Vagina (tissue), 2 donors: Measurements from ENCODE around the gene TSC2. TPM values are rescaled to one million over a fixed set of nuclear protein-coding genes. Genes with fewer than 3 reads are reported as not detected.
"Not testable (repeated sequence)": the region's sequence is repeated elsewhere in the genome, so short reads cannot be mapped to it uniquely, and the experiment has no call there.

Experiments
- DNase-seq, 2 donors: peaks; one replicate each; pipeline ENCODE4 v3.0.0-alpha.2; 2017; ENCODE audit errors: extremely low spot score in 2 of 2
- H3K27ac ChIP-seq: fragments of 200-600 bp; sonication (generic); one replicate; pipeline ENCODE4 v1.5.1; 2019
- H3K27me3 ChIP-seq: fragments of 200-600 bp; sonication (generic); one replicate; pipeline ENCODE4 v1.5.1; 2019
- H3K36me3 ChIP-seq, 2 donors: fragments of 200-600 bp; sonication (generic); one replicate each; pipeline ENCODE4 v1.5.1; 2017 to 2019
- H3K4me1 ChIP-seq: fragments of 200-600 bp; sonication (generic); one replicate; pipeline ENCODE4 v1.5.1; 2019
- H3K4me3 ChIP-seq, 2 donors: fragments of 200-600 bp; sonication (generic); 1 replicate in 1 of 2; 2 replicates in 1 of 2; pipeline ENCODE4 v1.5.1; 2016 to 2019
- H3K9me3 ChIP-seq: fragments of 200-600 bp; sonication (generic); one replicate; pipeline ENCODE4 v1.5.1; 2019
- POLR2AphosphoS5 ChIP-seq, 2 donors: sonication (generic); formaldehyde crosslinking; IDR thresholded peaks; one replicate each; pipeline ENCODE4 v1.9.0; 2017; ENCODE audit warnings: antibody characterized with exemption in 2 of 2, mild to moderate bottlenecking in 2 of 2, low read depth in 1 of 2; ENCODE audit not compliant: insufficient read depth in 1 of 2
- intact Hi-C: fragments of 100-400 bp; cut with DNase I; formaldehyde crosslinking; loops from one replicate; pipeline ENCODE4 v1.15.1; 2023
- total RNA-seq: library from RNA; depleted of rRNA; stranded (reverse); fragments of >200 nt; gene quantifications from one replicate; pipeline ENCODE4 v1.2.3, GENCODE V29; 2016

Gene TSC2
- total RNA-seq, 1 donor from 2014 or later: 78.6 TPM

DNA sequence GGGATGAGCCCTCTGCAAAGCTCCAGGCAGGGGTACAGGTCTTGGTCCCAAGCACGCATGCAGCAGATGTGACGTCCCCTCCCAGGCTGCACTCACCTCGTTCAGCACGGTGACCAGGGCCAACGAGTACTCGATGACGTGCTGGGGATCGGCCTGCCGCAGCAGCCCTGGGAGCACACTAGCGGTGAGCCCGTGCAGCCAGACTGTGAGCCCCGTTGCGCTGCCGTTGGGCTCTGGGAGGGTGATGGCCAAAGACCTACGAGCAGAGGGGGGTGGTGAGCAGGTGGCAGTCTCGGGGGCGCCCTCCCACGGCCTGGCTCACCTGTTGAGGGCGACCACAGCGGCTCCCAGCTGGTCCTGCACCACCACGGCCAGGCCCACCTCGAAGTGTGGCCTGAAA lies 58.0 kb downstream of the TSC2 start:
- H3K27me3 ChIP-seq, intact Hi-C loops, DNase-seq, H3K27ac ChIP-seq, H3K9me3 ChIP-seq, H3K4me1 ChIP-seq, H3K4me3 ChIP-seq: not testable (repeated sequence)
- peaks cover 0 to 61% of the 10 kb centered on the region in 2 donors for H3K36me3 ChIP-seq

GRCh38 chr16:2106211-2106610 lies 58.4 kb downstream of the TSC2 start:
- DNase-seq, H3K4me3 ChIP-seq, intact Hi-C loops, H3K27ac ChIP-seq, H3K4me1 ChIP-seq, H3K9me3 ChIP-seq, H3K27me3 ChIP-seq: not testable (repeated sequence)
- peaks cover 0 to 65% of the 10 kb centered on the region in 2 donors for H3K36me3 ChIP-seq

- intact Hi-C loops, H3K9me3 ChIP-seq, H3K27ac ChIP-seq, DNase-seq, H3K4me1 ChIP-seq, H3K4me3 ChIP-seq, H3K27me3 ChIP-seq: not testable (repeated sequence)
- peaks cover 0 to 60% of the 10 kb centered on the region in 2 donors for H3K36me3 ChIP-seq
Measured at GRCh38 chr16:2107121-2107790, 59.5 kb downstream of the TSC2 start.

DNA sequence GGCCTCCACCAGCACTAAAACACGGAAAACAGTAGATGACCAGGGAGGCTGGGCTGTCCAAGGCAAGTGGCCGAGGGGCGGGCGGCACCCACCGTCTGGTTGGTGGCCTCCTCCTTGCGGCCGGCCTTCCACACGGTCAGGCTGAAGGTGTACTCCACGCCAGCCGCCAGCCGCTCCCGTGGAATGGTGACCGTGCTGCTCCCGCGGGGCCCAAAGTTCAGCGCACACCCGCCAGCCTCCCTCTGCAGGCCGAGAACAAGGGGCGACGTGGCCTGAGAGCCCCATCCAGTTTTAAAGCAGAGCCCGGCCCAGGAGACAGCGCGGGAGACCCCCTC lies 60.0 kb downstream of the TSC2 start:
- H3K36me3 ChIP-seq: peaks cover 0 to 55% of the 10 kb centered on the region in 2 donors
- H3K9me3 ChIP-seq, DNase-seq, intact Hi-C loops, H3K4me3 ChIP-seq, H3K4me1 ChIP-seq, H3K27ac ChIP-seq, H3K27me3 ChIP-seq: not testable (repeated sequence)

- H3K4me3 ChIP-seq, intact Hi-C loops, H3K27me3 ChIP-seq, H3K9me3 ChIP-seq, DNase-seq, H3K27ac ChIP-seq, H3K4me1 ChIP-seq: not testable (repeated sequence)
- H3K36me3 ChIP-seq: peaks cover 0 to 51% of the 10 kb centered on the region in 2 donors
- TF ChIP-seq POLR2AphosphoS5 (IDR thresholded peaks at IDR 0.05; ENCODE audit: insufficient read depth in 1 of 2, low read depth in 1 of 2): peak in 1 of 2 donors; percentile 14
Measured at GRCh38 chr16:2108446-2109270, 60.9 kb downstream of the TSC2 start.

DNA sequence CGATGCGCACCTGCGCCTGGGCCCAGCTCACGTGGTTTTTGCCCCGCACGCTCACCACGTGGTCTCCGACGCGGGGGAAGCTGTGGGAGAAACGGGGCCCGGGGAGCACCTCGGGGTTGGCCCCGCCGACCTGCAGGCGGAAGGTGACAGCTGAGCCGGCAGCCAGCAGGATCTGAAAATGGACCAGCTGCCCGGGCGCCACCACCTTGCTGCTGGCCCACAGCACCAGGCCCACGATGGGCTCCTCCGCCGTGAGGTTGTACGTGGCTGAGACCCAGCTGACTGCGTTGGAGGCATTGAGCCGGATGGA lies 61.4 kb downstream of the TSC2 start:
- intact Hi-C loops, H3K9me3 ChIP-seq, H3K4me3 ChIP-seq, H3K4me1 ChIP-seq, H3K27ac ChIP-seq, DNase-seq, H3K27me3 ChIP-seq: not testable (repeated sequence)
- peaks cover 0 to 55% of the 10 kb centered on the region in 2 donors for H3K36me3 ChIP-seq
- TF ChIP-seq POLR2AphosphoS5 (IDR thresholded peaks at IDR 0.05; ENCODE audit: insufficient read depth in 1 of 2, low read depth in 1 of 2): peak in 1 of 2 donors; percentile 5

- intact Hi-C loops, H3K27ac ChIP-seq: not testable (repeated sequence)
- peaks cover 0 to 58% of the 10 kb centered on the region in 2 donors for H3K36me3 ChIP-seq
Measured at GRCh38 chr16:2109872-2110271, 62.1 kb downstream of the TSC2 start.

DNA sequence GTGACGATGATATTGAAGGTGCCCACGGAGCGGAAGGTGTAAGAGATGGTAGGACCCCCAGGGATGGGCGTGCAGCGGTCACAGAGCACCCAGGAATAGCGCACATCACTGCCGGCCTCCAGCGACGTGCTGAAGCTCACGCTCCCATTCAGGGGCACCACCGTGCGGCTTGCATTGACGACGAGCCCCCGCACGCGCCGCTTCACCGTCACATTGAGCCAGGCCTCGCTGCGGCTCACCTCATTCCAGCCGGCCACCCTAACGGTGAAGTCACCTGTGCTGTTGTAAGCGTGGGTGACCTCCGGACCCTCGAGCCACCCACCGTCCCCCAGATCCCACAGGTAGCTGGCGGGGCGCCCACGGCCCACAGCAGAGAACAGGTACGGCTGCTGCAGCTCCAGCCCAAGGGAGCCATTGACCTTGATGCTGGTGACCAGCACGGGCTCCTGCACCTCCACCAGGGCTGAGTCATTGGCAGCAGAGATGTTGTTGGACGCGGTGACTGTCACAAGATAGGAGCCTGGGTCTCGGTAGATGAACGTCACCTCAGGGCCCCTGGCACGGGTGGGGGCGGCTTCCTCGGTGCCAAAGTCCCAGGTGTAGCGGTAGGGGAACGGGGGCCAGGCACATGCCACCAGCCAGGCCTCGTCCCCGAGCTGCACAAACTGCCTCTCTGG lies 62.7 kb downstream of the TSC2 start:
- H3K36me3 ChIP-seq: peaks cover 0 to 53% of the 10 kb centered on the region in 2 donors
- H3K27ac ChIP-seq, H3K9me3 ChIP-seq, H3K4me1 ChIP-seq, H3K4me3 ChIP-seq, H3K27me3 ChIP-seq, intact Hi-C loops, DNase-seq: not testable (repeated sequence)

More at GRCh38 chr16:2109872-2110271, 62.1 kb downstream of the TSC2 start:
- H3K4me1 ChIP-seq, DNase-seq, H3K27me3 ChIP-seq, H3K4me3 ChIP-seq, H3K9me3 ChIP-seq: not testable (repeated sequence)

GRCh38 chr16:2111009-2111353 lies 63.2 kb downstream of the TSC2 start:
- peak in 1 of 2 donors; percentile 11 for TF ChIP-seq POLR2AphosphoS5 (IDR thresholded peaks at IDR 0.05; ENCODE audit: insufficient read depth in 1 of 2, low read depth in 1 of 2)
- peaks cover 0 to 48% of the 10 kb centered on the region in 2 donors for H3K36me3 ChIP-seq

DNA sequence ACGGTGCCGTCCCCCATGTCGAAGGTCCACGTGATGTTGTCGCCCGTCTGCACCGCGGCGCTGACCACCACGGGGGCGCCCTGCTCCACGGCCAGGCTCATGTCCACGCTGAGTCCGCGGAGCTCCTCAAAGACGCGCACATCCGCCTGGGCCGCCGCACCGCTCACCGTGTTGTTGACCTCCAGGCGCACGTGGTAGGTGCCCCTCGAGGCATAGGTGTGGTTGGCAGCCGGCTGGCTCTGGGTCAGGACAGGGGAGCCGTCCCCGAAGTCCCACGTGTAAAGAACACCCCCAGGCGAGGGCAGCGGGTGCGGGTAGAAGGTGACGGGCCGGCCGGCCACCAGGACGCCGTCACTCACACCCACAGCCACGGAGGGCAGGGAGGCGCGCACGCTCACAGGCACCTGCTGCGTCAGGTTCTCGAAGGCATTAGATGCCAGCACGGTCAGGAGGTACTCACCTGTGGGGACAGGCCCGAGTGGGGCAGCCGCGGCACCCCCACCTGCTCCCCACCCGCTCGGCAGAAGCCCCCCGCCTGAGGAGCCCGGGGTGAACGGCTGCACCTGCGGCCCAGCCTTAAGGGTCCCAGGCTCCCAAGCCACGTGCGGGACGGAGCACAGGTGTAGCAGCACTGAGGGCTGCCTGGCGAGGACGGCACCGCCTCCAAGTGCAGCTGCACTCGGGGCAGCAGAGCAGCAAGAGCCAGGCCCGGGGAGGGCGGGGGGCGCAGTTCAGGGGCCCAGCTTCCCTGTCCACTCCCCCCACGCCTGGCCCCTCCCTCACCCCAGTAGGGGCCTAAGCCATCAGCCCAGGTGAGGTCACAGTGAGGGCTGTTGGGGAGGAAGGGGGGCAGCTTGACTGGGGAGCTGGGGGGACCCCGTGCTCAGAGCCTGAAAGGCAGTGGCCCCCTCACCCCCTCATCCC lies 63.9 kb downstream of the TSC2 start:
- peaks cover 0 to 42% of the 10 kb centered on the region in 2 donors for H3K36me3 ChIP-seq
- H3K9me3 ChIP-seq, DNase-seq, H3K4me1 ChIP-seq, H3K27ac ChIP-seq, H3K27me3 ChIP-seq, H3K4me3 ChIP-seq, intact Hi-C loops: not testable (repeated sequence)

More at GRCh38 chr16:2111009-2111353, 63.2 kb downstream of the TSC2 start:
- intact Hi-C loops, H3K27ac ChIP-seq, DNase-seq, H3K4me1 ChIP-seq, H3K9me3 ChIP-seq, H3K27me3 ChIP-seq, H3K4me3 ChIP-seq: not testable (repeated sequence)

DNA sequence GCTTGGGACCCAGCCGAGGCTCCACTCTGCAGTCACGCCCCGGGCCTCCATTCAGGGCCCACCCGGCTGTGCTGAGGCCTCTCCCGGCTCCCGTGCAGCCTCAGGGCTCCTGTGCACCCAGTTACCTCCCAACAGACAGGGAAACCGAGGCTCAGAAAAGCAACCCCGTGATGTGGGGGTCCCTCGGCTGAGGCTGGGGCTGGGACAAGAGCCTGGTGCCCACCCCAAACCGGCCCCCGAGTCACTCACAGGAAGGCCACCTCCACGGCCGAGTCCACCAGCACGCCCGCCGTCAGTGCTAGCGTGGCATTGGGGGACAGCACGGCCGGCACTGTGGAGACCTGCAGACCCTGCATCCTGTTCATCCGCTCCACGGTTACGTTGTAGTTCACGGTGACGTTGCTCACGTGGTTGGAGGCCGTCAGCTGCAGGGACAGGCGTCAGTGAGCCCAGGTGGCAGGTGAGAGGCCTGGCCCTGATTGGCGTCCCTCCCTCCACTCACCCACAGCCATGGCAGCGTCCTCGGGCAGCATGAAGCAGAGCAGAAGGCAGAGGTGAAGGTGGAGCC lies 64.8 kb downstream of the TSC2 start:
- DNase-seq, H3K27ac ChIP-seq, intact Hi-C loops, H3K27me3 ChIP-seq, H3K9me3 ChIP-seq, H3K4me3 ChIP-seq: not testable (repeated sequence)
- peaks cover 0 to 42% of the 10 kb centered on the region in 2 donors for H3K36me3 ChIP-seq
- peaks cover 12% of the 10 kb centered on the region for H3K4me1 ChIP-seq

- H3K4me3 ChIP-seq, H3K27ac ChIP-seq, intact Hi-C loops, DNase-seq, H3K27me3 ChIP-seq, H3K9me3 ChIP-seq: not testable (repeated sequence)
- peaks cover 12% of the 10 kb centered on the region for H3K4me1 ChIP-seq
- H3K36me3 ChIP-seq: peaks cover 0 to 28% of the 10 kb centered on the region in 2 donors
Measured at GRCh38 chr16:2114225-2114624, 66.4 kb downstream of the TSC2 start.
